GM20431 (cell line): Measurements from ENCODE around the gene LUC7L.
"Not testable (repeated sequence)": the region's sequence is repeated elsewhere in the genome, so short reads cannot be mapped to it uniquely, and the experiment has no call there.

Experiments used
- in situ Hi-C: fragments of 300-500 bp; cut with MseI, MboI; formaldehyde crosslinking; loops from one replicate; pipeline ENCODE4 v1.15.0; 2020; ENCODE audit warnings: low sequenced_read_pairs; ENCODE audit not compliant: unreplicated experiment

The LUC7L gene

DNA sequence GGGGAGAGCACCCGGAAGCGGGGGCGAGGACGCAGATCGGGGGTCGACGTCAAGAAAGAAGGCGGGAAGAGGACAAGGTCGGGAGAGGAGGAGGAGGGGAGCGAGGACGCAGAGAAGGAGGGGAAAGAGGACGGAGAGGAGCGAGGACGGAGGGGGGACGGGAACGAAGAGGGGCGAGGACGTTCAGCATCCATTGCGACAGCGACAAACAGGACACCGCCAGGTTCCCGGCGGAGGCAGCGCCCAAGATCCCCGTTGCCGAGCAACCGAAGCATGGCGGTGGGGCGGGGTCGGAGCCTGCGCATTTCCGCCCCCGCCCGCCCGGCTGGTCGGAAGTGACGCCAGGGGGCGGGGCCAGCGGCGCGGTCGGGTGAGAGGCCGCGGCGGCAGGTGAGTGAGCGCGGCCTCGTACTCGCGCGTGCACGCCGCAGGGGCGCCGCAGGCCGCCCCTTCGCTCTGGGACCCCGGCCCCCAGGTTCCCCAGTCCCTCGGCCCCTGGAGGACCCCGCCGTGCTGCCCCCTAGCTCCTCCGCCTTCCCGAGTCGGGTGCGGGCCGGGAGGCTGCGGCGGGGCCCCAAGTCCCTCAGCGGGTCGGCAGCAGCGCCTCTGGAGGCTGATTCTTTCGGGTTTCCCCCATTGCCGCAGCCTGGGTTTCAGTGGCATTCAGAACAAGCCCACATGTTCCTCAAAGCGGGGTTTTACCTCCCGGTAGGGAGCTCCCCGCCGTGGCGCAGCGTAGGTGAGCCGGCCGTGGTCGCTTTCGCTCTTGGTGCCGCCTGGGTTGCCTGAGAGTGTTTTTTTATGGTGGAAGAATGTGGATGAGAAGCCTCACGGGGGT lies 5.4 kb upstream of the LUC7L start, which contains the start of gene FAM234A:
Gene FAM234A (plus strand): TSS at position 354 of the 838 bp plus-strand sequence. CDS start 19,593 bp downstream, outside the sequence.
- in situ Hi-C loops = no loop called here

DNA sequence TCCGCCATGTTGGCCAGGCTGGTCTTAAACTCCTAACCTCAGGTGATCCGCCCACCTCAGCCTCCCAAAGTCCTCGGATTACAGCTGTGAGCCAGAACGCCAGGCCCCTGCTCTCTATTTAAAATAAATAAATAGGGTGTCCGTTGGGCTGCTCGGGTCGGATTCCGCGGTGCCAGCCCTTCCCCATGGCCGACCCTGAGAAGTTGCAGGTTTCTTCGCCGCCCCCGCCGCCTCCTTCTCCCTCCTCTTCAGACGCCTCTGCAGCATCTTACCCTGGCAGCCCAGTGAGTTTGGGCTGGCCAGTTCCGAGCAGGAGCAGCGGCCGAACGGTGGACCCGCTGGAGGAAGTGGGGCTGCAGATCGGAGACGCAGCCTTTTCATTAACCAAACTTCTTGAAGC lies 1.7 kb upstream of the LUC7L start:
- in situ Hi-C loops = no loop called here

DNA sequence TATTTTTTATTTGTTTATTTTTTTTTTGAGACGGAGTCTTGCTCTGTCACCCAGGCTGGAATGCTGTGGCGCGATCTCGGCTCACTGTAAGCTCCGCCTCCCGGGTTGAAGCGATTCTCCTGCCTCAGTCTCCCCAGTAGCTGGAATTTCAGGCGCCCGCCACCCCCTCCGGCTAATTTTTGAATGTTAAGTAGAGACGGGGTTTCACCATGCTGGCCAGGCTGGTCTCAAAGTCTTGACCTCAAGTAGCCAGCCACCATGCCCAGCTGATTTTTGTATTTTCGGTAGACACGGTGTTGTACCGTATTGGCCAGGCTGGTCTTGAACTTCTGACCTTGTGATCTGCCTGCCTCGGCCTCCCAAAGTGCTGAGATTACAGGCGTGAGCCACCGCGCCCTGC lies 1.1 kb upstream of the LUC7L start:
- in situ Hi-C loops = not testable (repeated sequence)

DNA sequence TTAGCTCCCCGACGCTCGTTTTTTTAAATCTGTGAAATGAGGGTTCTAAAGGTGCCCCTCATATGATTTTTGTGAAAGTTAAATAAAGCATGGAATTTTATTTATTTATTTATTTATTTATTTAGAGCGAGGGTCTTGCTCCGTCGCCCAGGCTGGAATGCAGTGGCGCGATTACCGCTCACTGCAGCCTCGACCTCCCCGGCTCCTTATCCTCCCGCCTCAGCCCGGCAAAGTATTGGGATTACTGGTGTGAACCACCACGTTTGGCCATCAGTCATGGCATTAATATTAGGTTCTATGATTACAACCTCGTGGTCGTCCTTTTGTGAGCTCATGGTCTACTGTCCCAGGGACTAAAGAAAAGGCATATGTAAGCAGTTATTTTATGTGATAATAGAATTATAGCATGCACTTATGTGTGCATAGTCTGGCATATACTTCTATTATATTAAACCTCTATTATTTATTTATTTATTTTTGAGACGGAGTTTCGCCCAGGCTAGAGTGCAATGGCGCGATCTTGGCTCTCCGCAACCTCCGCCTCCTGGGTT lies 557 bp upstream of the LUC7L start:
- in situ Hi-C loops = no loop called here

DNA sequence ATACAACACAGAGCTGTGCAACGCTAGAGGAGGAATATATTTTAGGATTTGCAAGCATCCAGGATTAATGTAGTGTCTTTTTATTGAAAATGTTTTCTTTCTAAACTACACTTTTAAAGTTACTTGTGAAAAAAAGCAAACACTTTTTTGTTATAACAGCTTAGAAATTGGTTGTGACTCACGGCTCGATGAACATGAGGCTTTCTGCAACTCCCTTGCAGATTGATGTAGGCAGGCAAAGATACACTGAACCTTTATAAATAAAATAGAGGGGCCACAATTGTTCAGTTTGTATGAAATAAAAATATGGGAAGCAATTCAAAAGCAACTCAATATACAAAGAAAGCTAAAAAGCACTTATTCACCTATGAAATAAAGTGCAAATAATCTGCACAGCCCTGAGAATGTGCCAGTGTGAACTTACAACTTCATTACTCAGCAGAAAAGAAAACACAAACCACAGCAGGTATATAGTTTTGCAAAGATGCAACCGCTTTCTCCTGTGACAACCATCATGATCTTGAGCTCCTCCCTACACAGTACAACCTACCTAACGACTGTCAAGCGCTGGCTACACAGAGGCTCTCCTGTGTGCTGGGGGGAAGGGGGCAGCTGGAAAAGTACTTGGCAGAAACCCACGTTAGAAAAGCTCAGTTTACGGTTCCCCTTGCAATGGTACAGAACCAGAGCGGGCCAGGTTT lies 948 bp downstream of the LUC7L start:
- in situ Hi-C loops = no loop called here

DNA sequence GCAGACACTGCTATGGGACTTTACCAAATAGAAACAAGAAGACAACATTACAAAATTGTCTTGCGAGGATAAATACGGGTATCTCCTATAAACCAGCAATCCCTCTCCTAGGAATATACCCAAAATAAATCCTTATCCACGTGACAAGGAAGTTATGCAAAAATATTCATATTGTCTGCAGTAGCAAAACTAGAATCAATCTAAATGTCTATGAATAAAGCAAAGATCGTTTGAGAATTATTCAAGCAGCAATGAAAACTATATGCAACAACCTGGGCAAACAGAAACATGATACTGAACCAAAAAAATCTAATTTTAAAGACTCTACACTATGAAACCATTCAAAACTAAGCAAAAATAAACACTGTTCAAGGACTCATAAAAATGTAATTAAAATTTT lies 9.2 kb downstream of the LUC7L start:
- in situ Hi-C loops = no loop called here

DNA sequence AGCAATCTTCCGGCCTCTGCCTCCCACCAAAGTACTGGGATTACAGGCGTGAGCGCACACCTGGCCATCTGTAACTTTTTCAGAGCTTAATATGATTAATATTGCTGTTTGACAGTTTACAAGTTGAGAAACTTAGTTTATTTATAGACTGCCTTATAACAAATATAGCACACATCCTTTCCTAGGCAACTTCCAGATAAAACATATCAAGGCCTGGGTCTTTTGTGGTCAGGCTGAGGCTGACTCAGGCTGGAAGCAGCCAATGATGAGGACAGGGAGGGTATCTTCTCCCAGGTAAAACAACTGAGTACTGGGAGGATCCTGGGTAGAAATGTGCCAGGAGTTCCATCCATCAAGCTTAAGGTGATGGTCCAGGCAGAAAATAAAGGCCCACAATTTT lies 16.2 kb downstream of the LUC7L start:
- in situ Hi-C loops = no loop called here

DNA sequence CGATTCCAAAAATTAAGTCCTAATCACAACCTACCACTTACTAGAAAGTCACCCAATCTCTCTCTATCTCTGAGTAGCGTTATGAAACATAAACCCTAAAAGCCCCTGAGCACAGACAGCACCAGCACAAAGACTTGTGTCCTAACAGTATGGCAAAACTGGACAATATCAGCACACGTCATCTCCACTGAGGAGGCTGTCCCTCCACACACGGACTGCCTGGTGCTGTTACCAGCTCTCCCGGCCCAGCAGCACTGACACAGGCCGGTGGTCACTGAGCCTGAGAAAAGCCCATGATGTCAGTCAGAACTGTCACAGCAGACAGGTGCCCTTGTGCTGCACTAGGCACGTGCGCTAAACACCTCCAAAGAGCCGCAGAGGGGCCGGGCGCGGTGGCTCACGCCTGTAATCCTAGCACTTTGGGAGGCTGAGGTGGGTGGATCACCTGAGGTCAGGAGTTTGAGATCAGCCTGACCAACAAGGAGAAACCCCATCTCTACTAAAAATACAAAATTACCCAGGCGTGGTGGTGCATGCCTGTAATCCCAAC lies 17.5 kb downstream of the LUC7L start:
- in situ Hi-C loops = not testable (repeated sequence)

DNA sequence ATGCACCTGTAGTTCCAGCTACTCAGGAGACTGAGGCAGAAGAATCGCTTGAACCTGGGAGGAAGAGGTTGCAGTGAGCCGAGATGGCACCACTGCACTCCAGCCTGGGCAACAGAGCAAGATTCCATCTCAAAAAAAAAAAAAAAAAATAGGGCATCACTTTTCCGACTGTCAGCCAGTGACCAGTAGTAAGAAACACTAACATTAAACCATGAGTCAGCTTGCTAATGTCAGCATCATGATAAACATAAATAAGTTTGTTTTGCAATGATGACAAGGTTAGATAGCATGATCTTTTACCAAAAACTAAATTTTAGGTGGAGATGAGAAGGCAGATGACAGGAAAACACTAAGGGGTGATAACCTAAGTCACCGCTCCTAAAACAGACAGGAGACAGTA lies 19.9 kb downstream of the LUC7L start:
- in situ Hi-C loops = not testable (repeated sequence)

DNA sequence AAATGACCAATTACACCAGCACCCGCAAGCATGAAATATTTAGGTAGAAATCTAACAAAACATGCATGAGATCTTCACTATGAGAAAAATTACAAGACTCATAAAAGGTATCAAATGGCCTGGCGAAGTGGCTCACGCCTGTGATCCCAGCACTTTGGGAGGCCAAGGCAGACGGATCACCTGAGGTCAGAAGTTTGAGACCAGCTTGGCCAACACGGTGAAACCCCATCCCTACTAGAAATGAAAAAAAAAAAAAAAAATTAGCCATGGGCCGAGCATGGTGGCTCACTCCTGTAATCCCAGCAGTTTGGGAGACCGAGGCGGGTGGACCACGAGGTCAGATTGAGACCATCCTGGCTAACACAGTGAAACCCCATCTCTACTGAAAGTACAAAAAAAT lies 25.2 kb downstream of the LUC7L start:
- in situ Hi-C loops = not testable (repeated sequence)

DNA sequence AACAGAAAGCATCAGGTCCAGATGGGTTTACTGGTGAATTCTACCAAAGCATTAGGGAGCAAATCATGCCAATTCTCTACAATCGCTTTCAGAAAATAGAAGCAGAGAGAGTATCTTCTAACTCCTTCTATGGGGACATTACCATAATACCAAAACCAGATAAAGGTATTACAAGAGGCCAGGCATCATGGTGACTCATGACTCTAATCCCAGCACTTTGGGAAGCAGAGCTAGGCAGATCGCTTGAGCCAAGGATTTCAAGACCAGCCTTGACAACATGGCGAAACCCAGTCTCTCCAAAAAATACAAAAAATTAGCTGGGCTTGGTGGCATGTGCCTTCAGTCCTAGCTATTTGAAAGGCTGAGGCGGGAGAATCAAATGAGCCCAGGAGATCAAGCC lies 26.0 kb downstream of the LUC7L start:
- in situ Hi-C loops = no loop called here

DNA sequence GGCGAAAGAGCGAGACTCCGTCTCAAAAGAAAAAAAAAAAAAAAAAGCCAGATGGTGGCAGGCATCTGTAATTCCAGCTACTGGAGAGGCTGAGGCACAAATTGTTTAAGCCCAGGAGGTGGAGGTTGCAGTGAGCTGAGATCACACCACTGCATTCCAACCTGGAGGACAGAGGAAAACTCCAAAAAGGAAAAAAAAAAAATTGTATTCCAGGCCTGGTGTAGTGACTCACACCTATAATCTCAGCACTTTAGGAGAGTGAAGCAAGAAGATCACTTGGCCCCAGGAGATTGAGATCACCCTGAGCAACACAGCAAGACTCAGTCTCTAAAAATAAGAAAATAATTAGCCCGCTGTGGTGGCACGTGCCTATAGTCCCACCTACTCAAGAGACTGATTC lies 28.9 kb downstream of the LUC7L start:
- in situ Hi-C loops = no loop called here

DNA sequence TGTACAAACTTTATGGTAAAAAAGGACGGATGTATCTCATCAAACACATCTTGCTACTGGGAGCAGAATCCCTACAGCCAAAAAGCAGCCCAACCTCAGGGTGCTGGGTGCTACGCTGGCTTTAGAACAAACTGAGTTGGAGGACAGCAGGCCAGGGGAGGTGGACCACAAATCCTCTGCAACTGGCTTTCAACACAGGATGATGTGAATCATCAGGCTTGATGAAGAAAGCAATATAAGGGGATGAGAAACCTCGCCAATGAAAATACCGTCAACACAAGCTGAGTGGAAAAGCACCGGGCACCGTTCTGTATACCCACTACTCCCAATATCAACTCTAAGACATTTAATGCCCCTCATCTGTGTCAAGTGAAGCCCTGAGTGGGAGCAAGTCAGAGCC lies 34.7 kb downstream of the LUC7L start:
- in situ Hi-C loops = no loop called here

DNA sequence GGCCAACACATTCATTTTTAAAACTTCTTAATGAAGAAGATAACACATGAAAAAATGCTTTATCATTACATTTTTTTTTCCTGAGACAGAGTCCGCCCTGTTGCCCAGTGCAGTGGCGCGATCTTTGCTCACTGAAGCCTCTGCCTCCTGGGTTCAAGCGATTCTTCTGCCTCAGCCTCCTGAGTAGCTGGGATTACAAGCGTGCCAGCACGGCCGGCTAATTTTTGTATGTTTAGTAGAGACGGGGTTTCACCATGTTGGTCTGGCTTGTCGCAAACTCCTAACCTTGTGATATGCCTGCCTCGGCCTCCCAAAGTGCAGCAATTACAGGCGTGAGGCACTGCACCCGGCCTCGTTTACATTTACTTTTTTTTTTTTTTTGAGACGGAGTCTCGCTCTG lies 35.8 kb downstream of the LUC7L start:
- in situ Hi-C loops = no loop called here

DNA sequence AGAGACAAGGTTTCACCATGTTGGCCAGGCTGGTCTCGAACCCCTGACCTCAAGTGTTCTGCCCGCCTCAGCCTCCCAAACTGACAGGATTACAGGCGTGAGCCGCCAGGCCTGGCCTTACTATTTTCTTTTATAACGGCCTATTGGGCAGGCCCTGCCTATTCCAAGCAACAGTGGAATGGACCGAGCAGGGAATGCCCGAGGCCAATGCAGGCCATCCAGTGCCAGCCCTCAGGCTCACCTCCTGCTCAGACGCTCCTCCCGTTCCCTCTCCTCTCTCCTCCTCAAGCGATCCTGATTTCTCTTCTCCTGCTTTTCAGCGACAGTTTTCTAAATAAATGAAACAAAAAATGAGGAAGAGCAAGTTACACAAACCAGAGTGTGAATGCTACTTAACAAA lies 36.6 kb downstream of the LUC7L start:
- in situ Hi-C loops = no loop called here

DNA sequence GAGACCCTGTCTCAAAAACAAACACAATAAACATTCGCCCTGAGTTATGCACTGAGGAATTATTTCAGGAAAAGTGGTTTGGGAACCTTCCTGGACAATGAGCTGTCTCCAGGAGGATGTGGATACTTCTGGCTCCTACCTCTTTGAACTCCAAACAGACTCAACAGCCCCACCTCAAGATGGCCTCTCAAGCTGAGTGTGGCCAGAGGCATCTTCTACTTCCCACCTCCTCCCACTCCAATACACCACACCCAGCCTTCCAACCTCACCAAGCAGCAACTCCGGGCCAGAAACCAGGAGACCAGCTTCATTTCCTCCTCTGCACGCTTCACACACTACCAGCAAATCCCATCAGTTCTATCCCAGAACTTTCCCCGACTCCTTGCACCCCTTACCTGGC lies 37.4 kb downstream of the LUC7L start:
- in situ Hi-C loops = no loop called here

DNA sequence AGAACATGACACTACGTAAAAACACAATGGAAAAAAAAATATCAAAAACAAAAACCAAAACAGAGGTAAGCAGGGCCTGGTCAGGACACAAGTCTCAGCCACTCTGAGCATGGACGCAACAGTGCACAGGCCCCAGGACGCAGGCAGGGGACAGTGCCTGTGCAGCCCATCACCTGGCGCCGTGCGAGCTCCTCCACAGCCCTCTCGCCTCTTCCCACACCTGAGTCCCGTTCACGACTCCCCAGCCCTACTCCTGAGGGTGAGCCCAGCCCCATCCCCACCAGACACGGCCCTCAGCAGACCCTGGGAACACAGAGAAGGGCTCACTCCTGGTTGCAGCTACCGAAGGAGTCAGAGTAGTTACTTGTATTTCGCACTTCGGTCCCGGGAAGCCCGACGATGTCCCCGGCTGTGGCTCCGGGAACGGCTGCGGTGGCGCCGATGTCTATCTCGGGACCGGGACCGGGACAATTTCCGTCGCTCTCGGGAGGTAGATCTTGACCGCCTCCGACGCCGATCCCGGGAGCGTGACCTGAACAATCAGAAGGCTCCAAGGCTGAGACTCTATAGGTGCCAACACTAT lies 39.6 kb downstream of the LUC7L start:
- in situ Hi-C loops = no loop called here

DNA sequence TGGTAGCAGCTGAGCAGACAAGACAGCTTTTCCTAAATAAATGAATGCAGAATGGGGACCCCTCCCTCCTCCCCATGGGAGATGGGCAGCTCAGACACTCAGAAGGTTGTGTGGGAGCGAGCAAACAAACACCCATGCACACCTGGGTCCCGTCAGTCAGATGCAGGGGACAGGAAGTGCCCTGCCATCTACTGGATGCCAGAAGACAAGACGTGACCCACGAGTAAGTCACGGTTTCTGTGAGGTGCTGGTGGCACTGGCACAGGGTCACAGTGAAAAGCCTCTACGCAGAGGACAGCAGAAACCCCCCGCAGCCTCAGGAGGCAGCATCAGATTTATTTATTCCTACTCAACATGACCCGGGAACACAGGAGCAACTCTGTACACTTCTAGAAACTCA lies 40.6 kb downstream of the LUC7L start:
- in situ Hi-C loops = no loop called here

DNA sequence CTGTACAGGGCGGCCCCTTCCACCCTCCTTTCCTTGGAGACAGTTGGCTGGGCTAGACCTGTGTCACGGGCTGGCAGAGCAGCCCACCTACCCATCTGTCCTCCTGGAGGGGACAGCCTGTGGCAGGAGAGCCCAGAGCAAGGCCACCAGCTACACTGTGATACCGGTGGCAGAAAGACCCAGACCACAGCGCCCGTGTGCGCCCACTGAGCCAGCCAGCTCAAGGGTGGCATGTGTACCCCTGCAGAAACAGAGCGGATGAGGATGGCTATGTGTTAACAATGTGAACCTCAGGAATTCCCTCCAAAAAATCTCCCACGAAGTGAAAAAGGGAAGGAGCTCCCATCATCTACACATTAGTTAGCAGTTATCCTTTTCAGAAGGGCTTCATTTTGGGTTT lies 41.9 kb downstream of the LUC7L start:
- in situ Hi-C loops = no loop called here

DNA sequence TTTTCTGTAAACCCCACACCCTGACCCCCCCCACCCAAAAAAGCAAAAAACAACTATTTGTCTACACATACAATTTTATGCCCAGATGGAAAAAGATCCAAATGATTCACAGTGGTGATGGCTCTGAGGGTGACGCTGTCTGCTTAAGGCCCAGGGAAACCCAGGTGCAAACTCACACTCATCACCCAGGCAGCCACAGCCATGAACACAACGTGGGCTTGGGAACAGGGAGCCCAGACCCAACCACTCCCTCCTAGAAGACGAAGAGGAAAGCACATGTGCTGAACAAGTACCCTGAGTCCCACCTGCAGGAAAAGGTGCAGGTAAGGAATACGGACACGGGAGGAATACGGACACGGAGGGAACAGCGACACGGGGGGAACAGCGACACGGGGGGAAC lies 43.6 kb downstream of the LUC7L start:
- in situ Hi-C loops = no loop called here

DNA sequence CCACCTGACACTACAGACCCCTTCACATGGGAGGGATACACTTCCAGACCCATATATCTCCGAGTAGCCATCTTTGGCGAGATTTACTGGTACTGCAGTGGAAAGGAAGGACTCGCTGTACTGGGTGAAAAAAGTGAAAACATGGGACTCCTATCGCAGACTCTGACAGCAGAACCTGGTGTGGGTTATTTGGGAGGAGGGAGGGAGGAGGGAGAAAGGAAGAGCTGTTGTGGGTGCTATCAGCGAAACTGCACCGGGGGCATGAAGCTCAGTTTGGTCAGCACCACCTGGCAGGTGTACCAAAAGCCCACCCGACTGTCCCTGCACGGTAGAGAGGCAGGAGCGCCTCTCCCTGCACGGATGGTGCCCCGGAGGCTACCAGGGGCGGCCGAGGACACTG lies 44.0 kb downstream of the LUC7L start:
- in situ Hi-C loops = no loop called here
